Measurements from ENCODE around the gene VIPR2.

DNA sequence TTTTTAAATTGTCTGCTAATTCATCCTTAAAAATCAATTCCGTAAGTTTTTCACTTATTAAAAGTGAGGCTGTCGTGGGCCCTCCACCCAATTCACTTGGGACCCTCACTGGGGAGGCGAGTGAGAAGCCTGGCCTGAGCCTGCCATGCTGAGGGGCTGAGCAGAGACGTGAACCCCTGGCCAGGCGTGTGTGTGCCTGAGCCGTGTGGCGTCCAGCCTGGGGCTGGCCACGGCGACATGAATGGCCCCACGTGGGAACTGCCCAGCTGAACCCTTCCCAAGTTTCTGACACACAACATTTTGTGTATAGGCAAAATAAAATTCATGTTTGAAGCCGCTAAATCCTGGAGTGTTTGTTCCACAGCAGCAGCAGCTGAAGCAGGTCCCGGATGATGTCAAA lies 13.0 kb upstream of the VIPR2 start:
- TF ChIP-seq, protein P1, sequence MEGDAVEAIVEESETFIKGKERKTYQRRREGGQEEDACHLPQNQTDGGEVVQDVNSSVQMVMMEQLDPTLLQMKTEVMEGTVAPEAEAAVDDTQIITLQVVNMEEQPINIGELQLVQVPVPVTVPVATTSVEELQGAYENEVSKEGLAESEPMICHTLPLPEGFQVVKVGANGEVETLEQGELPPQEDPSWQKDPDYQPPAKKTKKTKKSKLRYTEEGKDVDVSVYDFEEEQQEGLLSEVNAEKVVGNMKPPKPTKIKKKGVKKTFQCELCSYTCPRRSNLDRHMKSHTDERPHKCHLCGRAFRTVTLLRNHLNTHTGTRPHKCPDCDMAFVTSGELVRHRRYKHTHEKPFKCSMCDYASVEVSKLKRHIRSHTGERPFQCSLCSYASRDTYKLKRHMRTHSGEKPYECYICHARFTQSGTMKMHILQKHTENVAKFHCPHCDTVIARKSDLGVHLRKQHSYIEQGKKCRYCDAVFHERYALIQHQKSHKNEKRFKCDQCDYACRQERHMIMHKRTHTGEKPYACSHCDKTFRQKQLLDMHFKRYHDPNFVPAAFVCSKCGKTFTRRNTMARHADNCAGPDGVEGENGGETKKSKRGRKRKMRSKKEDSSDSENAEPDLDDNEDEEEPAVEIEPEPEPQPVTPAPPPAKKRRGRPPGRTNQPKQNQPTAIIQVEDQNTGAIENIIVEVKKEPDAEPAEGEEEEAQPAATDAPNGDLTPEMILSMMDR (IDR thresholded peaks at IDR 0.05), result no peak
- no peak for TF ChIP-seq POLR2A (IDR thresholded peaks at IDR 0.05)
